ENCODE data around the gene USP6NL.
"Not testable (repeated sequence)": the region's sequence is repeated elsewhere in the genome, so short reads cannot be mapped to it uniquely, and the experiment has no call there.

Gene USP6NL

DNA sequence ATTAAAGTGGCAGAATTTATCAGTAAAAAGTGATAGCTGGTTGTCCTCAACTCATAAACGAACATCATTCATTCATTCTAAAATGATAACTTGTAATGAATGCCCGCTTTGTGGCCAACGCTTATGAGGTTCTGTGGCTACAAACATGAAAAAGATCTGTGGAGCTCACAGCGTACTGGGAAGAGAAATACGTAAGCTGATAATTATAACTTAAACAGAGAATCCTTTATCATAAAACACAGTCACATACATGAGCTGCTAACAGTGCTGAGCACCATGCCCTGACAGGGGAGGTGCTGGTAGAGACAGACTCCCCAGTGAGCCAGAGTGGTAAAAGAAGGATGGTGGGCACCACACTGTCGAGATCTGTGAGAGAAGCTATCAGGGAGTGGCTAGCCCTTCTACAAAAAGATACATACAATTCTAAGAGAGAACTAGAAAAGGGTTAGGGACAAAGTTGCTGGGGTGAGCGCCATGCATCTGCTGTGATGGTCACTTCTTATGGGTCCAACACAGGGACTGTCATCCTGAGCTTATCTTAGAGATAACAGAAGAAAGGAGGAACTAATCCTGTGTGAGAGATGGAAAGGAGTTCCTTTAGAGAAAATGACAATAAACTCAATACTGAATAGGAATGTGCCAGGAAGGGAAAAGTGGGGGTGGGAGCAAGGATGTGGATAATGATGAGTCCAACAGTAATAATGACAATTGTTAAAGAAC is 106.7 kb downstream of the USP6NL start:
- Histone ChIP-seq H3K27me3 (ENCODE audit: control insufficient read depth, insufficient read depth, low read length) (no peaks in the 10 kb centered on the region), H3K9ac (ENCODE audit: low read length) (no peak overlapping the region), H3K4me1 (ENCODE audit: control insufficient read depth, insufficient read depth, low read length) (no peaks in the 10 kb centered on the region), H3K36me3 (ENCODE audit: control insufficient read depth, insufficient read depth, low read length) (no peaks in the 10 kb centered on the region), H3K4me3 (ENCODE audit: low read length) (no peak overlapping the region), H3K9me3 (ENCODE audit: control insufficient read depth, low read length) (no peaks in the 10 kb centered on the region)

DNA sequence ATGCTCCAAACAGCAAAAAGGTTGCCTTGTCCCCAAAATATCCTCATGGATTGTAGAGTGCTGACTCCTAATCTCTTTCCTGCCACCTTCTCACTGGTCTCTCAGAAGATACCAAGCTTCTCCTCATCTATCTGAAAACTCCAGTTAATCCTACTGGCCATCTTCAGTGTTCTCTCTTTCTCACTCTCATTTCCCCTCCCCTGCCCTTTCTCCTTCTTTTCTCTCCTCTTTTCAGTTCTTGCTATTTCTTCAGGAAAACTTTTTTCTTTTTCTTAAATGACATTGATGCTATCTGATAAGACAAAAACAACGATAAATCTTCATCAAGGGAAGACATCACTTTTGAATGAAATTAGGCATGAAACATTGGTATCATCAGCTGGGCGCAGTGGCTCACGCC is 109.8 kb downstream of the USP6NL start:
- no peaks in the 10 kb centered on the region for H3K36me3 ChIP-seq (ENCODE audit: control insufficient read depth, insufficient read depth, low read length)
- H3K4me1 ChIP-seq (ENCODE audit: control insufficient read depth, insufficient read depth, low read length), result no peaks in the 10 kb centered on the region
- H3K9me3 ChIP-seq (ENCODE audit: control insufficient read depth, low read length), result no peaks in the 10 kb centered on the region
- H3K9ac ChIP-seq (ENCODE audit: low read length), result no peak overlapping the region
- no peak overlapping the region for H3K4me3 ChIP-seq (ENCODE audit: low read length)
- H3K27me3 ChIP-seq (ENCODE audit: control insufficient read depth, insufficient read depth, low read length), result no peaks in the 10 kb centered on the region

DNA sequence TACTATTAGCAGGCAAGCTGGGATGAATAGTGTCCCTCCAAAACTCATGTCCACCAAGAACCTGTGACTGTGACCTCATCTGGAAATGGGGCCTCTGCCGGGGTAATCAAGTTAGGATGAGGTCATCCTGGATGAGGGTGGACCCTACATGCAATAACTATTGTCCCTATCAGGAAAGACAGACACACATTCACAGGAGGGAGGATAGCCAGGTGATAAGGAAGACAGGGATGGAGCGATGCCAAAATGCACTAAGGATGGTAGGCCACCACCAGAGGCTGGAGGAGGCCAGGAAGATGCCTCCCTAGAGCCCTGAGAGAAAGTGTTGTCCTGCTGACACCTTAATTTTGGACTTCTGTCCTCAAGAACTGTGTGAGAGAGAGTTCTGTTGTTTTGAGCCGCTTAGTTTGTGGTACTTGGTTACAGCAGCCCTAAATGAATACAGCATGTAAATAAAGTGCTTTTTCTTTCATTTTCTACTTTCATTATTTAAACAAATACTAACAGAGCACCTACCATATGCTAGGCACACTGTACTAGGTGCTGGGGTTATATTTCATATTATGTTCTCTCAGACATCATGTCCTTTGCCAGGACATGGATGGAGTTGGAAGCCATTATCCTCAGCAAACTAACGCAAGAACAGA is 111.9 kb downstream of the USP6NL start:
- Histone ChIP-seq H3K4me1 (ENCODE audit: control insufficient read depth, insufficient read depth, low read length) (no peaks in the 10 kb centered on the region), H3K9ac (ENCODE audit: low read length) (no peak overlapping the region), H3K36me3 (ENCODE audit: control insufficient read depth, insufficient read depth, low read length) (no peaks in the 10 kb centered on the region), H3K27me3 (ENCODE audit: control insufficient read depth, insufficient read depth, low read length) (no peaks in the 10 kb centered on the region), H3K9me3 (ENCODE audit: control insufficient read depth, low read length) (no peaks in the 10 kb centered on the region), H3K4me3 (ENCODE audit: low read length) (no peak overlapping the region)

DNA sequence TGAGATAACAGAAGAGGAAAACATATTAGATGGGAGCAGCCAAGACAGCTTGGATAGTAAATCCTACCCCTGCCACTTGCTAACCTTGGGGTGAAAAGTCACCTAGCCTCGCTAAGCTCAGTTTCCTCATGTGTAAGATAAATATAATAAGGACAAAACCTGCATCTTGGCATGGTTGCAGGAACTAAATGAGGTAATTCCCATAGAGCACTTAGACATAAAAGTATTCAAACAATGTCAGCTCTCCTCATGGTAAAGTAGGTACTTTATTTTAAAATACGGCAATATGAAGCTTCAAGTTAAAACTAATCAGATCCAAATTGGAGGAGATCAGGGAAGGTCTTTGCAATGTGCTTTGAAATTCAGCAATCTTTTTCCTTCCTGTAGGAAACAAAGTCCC is 113.1 kb downstream of the USP6NL start:
- Histone ChIP-seq H3K9ac (ENCODE audit: low read length) (no peak overlapping the region), H3K9me3 (ENCODE audit: control insufficient read depth, low read length) (no peaks in the 10 kb centered on the region), H3K27me3 (ENCODE audit: control insufficient read depth, insufficient read depth, low read length) (no peaks in the 10 kb centered on the region), H3K36me3 (ENCODE audit: control insufficient read depth, insufficient read depth, low read length) (no peaks in the 10 kb centered on the region), H3K4me1 (ENCODE audit: control insufficient read depth, insufficient read depth, low read length) (no peaks in the 10 kb centered on the region), H3K4me3 (ENCODE audit: low read length) (no peak overlapping the region)

- not testable (repeated sequence) for H3K36me3 ChIP-seq (ENCODE audit: control insufficient read depth, insufficient read depth, low read length)
Observed at GRCh38 chr10:11494923-11495322, 116.5 kb downstream of the USP6NL start.

GRCh38 chr10:11493646-11494045 is 117.8 kb downstream of the USP6NL start:
- H3K36me3 ChIP-seq (ENCODE audit: control insufficient read depth, insufficient read depth, low read length), result no peaks in the 10 kb centered on the region
- no peak overlapping the region for H3K9ac ChIP-seq (ENCODE audit: low read length)

More at GRCh38 chr10:11494923-11495322, 116.5 kb downstream of the USP6NL start:
- not testable (repeated sequence) for H3K4me1 ChIP-seq (ENCODE audit: control insufficient read depth, insufficient read depth, low read length); H3K9ac ChIP-seq (ENCODE audit: low read length); H3K9me3 ChIP-seq (ENCODE audit: control insufficient read depth, low read length); H3K27me3 ChIP-seq (ENCODE audit: control insufficient read depth, insufficient read depth, low read length); H3K4me3 ChIP-seq (ENCODE audit: low read length)

GRCh38 chr10:11491087-11491486 is 120.4 kb downstream of the USP6NL start:
- no peaks in the 10 kb centered on the region for H3K4me1 ChIP-seq (ENCODE audit: control insufficient read depth, insufficient read depth, low read length)
- no peaks in the 10 kb centered on the region for H3K27me3 ChIP-seq (ENCODE audit: control insufficient read depth, insufficient read depth, low read length)
- no peak overlapping the region for H3K4me3 ChIP-seq (ENCODE audit: low read length)
- no peaks in the 10 kb centered on the region for H3K9me3 ChIP-seq (ENCODE audit: control insufficient read depth, low read length)
- no peak overlapping the region for H3K9ac ChIP-seq (ENCODE audit: low read length)
- no peaks in the 10 kb centered on the region for H3K36me3 ChIP-seq (ENCODE audit: control insufficient read depth, insufficient read depth, low read length)

More at GRCh38 chr10:11493646-11494045, 117.8 kb downstream of the USP6NL start:
- no peaks in the 10 kb centered on the region for H3K9me3 ChIP-seq (ENCODE audit: control insufficient read depth, low read length)
- H3K27me3 ChIP-seq (ENCODE audit: control insufficient read depth, insufficient read depth, low read length), result no peaks in the 10 kb centered on the region
- no peaks in the 10 kb centered on the region for H3K4me1 ChIP-seq (ENCODE audit: control insufficient read depth, insufficient read depth, low read length)
- H3K4me3 ChIP-seq (ENCODE audit: low read length), result no peak overlapping the region

GRCh38 chr10:11489591-11489990 is 121.9 kb downstream of the USP6NL start:
- Histone ChIP-seq H3K36me3 (ENCODE audit: control insufficient read depth, insufficient read depth, low read length) (no peaks in the 10 kb centered on the region), H3K4me1 (ENCODE audit: control insufficient read depth, insufficient read depth, low read length) (no peaks in the 10 kb centered on the region), H3K4me3 (ENCODE audit: low read length) (no peak overlapping the region), H3K27me3 (ENCODE audit: control insufficient read depth, insufficient read depth, low read length) (no peaks in the 10 kb centered on the region), H3K9ac (ENCODE audit: low read length) (no peak overlapping the region), H3K9me3 (ENCODE audit: control insufficient read depth, low read length) (no peaks in the 10 kb centered on the region)

DNA sequence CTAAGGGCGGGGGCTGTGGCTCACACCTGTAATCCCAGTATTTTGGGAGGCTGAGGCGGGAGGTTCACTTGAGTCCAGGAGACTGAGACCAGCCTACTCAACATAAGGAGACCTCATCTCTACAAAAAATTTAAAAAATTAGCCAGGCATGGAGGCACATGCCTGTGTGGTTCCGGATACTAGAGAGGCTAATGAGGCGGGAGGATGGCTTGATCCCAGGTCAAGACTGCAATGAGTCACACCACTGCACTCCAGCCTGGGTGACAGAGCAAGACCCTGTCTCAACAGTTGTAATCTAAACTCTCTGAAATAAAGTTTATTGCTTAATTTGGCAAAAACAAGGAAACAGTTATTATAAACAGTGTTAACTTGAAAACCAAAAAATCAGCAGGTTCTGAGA is 123.3 kb downstream of the USP6NL start:
- Histone ChIP-seq H3K9ac (ENCODE audit: low read length) (no peak overlapping the region), H3K36me3 (ENCODE audit: control insufficient read depth, insufficient read depth, low read length) (no peaks in the 10 kb centered on the region), H3K9me3 (ENCODE audit: control insufficient read depth, low read length) (no peaks in the 10 kb centered on the region), H3K4me3 (ENCODE audit: low read length) (no peak overlapping the region), H3K27me3 (ENCODE audit: control insufficient read depth, insufficient read depth, low read length) (no peaks in the 10 kb centered on the region), H3K4me1 (ENCODE audit: control insufficient read depth, insufficient read depth, low read length) (no peaks in the 10 kb centered on the region)

- peaks cover 6% of the 10 kb centered on the region for H3K36me3 ChIP-seq (ENCODE audit: control insufficient read depth, insufficient read depth, low read length)
- no peak overlapping the region for H3K4me3 ChIP-seq (ENCODE audit: low read length)
- no peaks in the 10 kb centered on the region for H3K27me3 ChIP-seq (ENCODE audit: control insufficient read depth, insufficient read depth, low read length)
- no peaks in the 10 kb centered on the region for H3K9me3 ChIP-seq (ENCODE audit: control insufficient read depth, low read length)
- no peaks in the 10 kb centered on the region for H3K4me1 ChIP-seq (ENCODE audit: control insufficient read depth, insufficient read depth, low read length)
- H3K9ac ChIP-seq (ENCODE audit: low read length), result no peak overlapping the region
Observed at GRCh38 chr10:11483201-11484148, 128.0 kb downstream of the USP6NL start.

- H3K9me3 ChIP-seq (ENCODE audit: control insufficient read depth, low read length), result no peaks in the 10 kb centered on the region
- no peak overlapping the region for H3K4me3 ChIP-seq (ENCODE audit: low read length)
- H3K9ac ChIP-seq (ENCODE audit: low read length), result no peak overlapping the region
- no peaks in the 10 kb centered on the region for H3K4me1 ChIP-seq (ENCODE audit: control insufficient read depth, insufficient read depth, low read length)
- no peaks in the 10 kb centered on the region for H3K27me3 ChIP-seq (ENCODE audit: control insufficient read depth, insufficient read depth, low read length)
- H3K36me3 ChIP-seq (ENCODE audit: control insufficient read depth, insufficient read depth, low read length), result peaks cover 6% of the 10 kb centered on the region
Observed at GRCh38 chr10:11482306-11482705, 129.1 kb downstream of the USP6NL start.

GRCh38 chr10:11480687-11481086 is 130.8 kb downstream of the USP6NL start:
- peaks cover 6% of the 10 kb centered on the region for H3K36me3 ChIP-seq (ENCODE audit: control insufficient read depth, insufficient read depth, low read length)
- no peaks in the 10 kb centered on the region for H3K9me3 ChIP-seq (ENCODE audit: control insufficient read depth, low read length)
- no peaks in the 10 kb centered on the region for H3K27me3 ChIP-seq (ENCODE audit: control insufficient read depth, insufficient read depth, low read length)
- no peak overlapping the region for H3K9ac ChIP-seq (ENCODE audit: low read length)
- no peak overlapping the region for H3K4me3 ChIP-seq (ENCODE audit: low read length)
- H3K4me1 ChIP-seq (ENCODE audit: control insufficient read depth, insufficient read depth, low read length), result no peaks in the 10 kb centered on the region

Data from mucosa of stomach (tissue), 1 donor.